Stimulated activated CD4-positive, alpha-beta T cell treated with anti-CD3 and anti-CD28 coated beads, Interleukin-4, amount 100 ng/mL, for 48 hours (primary cell): ENCODE data around the gene FKBP8.
A peak's percentile ranks its signal among the peaks of the same experiment; 100 is the strongest.
"Not testable (repeated sequence)": the region's sequence is repeated elsewhere in the genome, so short reads cannot be mapped to it uniquely, and the experiment has no call there.

ENCODE experiments used
- DNase-seq, 2 donors: peaks; one replicate each; pipeline ENCODE4 v3.0.0-alpha.2; 2020; ENCODE audit warnings: low read depth in 2 of 2

The FKBP8 gene

GRCh38 chr19:18558604-18559003 lies 15.2 kb upstream of the FKBP8 start:
- DNase-seq = no peak

DNA sequence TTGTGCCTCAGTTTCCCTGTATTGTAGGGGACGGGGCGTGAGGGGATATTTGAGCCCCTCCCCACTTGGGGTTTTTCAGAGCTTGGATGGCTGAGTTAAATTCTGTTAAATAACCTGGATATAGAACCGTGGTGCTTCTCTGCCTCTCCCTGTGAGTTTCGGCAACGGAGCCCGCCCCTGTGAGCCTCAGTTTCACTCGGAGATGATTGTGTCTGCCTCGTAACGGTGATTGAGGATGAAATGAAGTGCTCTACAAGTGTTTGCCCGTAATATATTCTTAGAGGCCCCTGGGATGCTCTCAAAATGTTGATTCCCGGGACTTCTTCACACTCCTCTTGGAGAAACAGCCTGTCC lies 14.8 kb upstream of the FKBP8 start:
- no peak for DNase-seq

- DNase-seq = peak; percentile 94 to 99
Measured at GRCh38 chr19:18557411-18558201, 14.2 kb upstream of the FKBP8 start, which contains the start of gene KXD1. Gene KXD1 (plus strand): TSS chr19:18557870. CDS start chr19:18562057, 4,187 bp downstream.

DNA sequence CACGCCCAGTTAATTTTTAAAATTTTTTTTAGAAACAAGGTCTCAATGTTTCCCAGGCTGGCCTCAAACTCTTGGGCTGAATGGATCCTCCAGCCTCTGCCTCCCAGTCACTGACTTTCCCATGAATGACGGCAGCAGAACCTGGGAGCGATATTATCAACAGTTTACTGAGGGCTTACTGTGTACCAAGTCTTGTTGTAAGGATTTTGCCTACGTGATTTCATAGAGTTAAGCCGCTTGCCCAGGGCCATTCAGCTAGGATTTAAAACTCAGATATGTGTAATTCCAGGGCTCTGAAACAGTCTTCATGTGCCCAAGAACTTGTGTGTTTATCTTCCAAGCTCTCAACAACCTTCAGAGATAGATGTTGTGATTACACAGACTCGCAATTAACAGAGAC lies 8.3 kb upstream of the FKBP8 start:
- DNase-seq = no peak

DNA sequence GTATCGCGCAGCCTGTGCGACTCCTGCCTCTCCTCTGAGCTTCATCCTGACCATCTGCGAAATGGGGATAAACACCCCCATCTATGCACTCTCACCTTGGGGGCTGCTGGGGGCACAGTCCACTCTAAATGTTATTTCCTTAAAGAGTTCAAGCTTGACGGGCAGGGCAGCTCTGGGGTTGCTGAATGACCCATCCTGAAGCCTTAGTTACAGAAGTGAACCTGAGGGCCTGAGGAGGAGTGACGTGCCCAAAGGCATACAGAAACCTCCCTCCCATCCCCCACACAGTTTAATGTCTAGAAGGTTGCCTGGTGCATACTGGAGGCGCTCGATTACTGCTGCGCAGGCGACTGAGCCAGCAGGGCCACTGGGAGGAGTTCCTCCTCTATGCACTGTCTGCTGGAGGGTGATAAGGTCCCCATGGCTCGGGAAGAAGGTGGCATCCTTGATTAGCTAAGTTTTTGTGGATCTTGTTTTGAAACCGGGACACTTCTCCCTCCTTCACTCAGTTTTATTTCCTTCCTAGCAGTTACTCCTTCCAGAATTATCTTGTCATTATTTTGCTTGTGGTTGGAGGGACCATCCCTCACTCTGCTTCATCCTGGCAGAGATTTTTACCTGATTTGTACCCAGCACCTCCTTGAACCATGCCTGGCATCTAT lies 572 bp upstream of the FKBP8 start:
- peak; percentile 67 to 77 for DNase-seq

DNA sequence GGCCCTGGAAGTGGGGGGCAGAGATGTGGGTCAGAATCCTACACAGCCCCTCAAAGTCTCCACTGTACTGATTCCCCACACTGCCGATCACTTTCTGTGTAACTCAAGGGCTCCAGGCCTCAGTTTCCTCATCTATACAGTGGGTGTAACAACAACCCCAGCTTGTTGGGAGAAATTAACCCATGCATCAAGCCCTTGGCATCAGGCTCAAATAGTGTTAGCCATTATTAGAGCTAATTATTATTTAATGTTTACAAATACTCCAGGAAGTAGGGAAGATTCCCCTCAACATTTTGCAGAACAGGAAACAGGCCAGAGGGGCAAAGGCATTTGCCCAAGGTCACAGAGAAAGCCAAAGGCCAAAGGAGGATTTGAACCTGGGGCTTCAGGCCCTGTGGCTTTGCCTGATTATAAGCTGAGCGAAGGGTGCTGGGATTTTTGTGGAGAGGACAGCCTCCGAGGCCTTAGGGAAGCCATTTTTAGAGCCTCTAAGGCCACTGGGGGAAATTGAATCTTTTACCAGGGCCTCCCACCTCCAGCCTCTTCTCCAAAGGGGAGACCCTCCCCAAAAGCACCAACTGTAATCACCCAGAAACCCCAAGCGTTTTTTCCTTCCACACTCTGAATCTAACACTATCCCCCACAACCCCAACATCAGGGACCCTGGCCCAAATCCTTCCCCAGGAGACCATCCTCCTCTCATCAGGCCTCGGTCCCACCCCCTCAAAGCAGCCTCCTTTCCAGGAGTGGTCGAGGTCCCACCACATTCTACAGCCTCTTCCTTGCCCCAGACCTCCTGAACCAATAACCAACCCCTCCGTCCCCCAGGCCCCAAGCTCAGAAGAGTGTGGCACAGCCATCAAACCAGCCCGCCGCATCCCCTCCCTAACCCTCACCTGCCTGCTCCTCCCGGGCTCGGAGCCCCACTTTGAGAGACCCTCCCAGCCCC lies 1.1 kb downstream of the FKBP8 start:
- no peak for DNase-seq

- DNase-seq = peak in 1 of 2 donors; percentile 13
Measured at GRCh38 chr19:18541258-18541991, 1.9 kb downstream of the FKBP8 start.

DNA sequence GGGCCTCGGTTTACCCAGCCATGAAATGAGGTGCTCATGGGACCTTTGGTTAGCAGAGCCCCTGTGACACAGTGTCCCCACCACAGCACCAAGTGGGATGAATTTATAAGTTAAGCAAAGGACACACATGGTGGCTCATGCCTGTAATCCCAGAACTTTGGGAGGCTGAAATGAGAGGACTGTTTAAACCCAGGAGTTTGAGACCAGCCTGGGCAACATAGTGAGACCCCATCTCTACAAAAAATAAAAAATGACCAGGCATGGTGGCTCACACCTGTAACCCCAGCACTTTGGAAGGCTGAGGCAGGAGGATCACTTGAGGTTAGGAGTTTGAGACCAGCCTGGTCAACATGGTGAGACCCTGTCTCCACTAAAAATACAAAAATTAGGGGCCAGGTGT lies 3.2 kb downstream of the FKBP8 start:
- DNase-seq = not testable (repeated sequence)

DNA sequence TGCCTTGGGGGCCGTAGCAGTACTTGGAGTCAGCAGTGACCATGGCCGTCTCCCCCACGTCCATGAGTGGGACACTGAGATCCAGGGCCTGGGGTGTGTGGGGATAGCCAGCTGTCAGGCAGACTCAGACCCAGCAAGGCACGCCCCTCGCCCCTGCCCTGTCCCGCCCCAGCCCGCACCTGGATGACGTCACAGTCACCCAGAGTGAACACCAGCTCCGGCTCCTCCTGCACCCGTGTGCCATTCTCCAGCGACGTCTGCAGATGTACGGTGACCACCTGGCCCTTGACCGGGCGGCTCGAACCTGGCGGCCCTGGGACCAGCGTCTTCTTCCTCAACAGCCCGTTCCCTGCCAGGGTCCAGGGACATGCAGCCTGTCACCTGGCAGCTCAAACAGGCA lies 4.0 kb downstream of the FKBP8 start:
- no peak for DNase-seq

DNA sequence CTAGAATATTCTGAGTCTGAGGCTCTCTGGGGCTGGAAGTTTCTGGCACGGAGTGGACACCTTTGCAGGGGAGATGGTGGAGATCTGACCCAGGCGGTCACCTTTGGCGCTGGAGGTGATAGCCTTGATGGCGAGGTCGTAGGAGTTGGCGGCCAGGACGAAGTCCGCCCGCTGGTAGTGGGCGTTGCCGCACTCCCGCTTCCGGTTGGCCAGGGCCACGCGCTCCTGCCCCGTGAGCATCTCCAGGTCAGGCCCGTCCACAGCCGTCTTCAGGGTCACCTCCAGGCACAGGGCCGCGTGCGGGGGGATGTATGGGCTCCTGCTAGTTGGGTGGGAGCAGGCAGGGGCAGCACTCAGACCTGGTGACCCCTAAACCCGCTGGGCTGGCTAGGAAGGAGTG lies 5.3 kb downstream of the FKBP8 start:
- no peak for DNase-seq

GRCh38 chr19:18537431-18537830 lies 5.9 kb downstream of the FKBP8 start:
- DNase-seq = no peak

DNA sequence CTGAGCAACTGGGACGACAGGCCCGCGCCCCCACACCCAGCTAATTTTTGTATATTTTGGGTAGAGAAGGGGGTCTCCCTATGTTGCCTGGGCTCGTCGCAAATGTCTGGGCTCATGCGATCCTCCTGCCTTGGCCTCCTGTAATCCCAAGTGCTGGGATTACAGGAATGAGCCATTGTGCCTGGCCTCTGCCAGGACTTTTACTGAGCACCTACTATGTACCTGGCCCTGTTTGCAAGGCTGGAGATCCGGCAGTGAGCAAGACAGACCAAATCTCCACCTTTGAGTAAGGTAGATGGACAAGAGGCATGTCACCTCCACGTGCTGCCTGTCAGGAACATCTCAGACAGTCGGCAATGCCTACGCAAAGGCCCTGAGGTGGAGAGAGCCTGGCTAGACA lies 6.9 kb downstream of the FKBP8 start:
- no peak for DNase-seq

GRCh38 chr19:18533058-18533457 lies 10.3 kb downstream of the FKBP8 start:
- DNase-seq = no peak

DNA sequence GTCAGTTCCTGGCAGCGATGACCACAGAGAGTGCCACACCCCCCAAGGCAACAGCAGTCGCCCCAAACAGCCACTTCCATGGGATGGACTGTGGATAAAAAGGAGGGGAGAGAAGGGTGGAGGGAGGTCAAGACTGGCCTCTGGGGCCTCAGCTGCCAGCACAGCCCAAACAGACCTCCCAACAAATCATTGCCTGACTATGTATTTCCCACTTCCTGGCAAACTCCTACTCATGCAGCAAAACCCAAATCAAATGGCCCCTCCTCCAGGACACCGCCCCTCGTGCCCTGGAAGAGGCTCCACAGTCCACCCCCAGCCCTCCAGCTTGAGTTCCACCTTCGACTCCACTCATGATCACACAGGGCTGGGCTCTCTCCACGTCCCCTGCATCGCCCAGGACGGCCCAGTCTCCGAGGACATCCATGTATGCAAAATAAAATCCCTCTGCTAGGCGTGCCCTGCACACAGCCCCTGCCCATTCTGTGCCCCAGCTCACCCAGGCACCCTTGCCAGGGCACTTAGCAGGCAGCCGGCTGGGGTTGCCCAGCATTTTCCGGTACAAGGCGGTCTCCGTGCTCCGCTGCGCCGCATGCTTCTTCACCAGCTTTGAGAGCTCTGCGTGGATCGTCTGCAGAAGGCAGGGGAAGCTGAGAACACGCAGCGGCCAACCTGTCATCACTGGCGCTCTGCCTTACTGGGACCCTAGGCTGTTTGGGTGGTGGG lies 11.0 kb downstream of the FKBP8 start:
- no peak for DNase-seq

- DNase-seq = no peak
Measured at GRCh38 chr19:18531485-18531884, 11.9 kb downstream of the FKBP8 start.

DNA sequence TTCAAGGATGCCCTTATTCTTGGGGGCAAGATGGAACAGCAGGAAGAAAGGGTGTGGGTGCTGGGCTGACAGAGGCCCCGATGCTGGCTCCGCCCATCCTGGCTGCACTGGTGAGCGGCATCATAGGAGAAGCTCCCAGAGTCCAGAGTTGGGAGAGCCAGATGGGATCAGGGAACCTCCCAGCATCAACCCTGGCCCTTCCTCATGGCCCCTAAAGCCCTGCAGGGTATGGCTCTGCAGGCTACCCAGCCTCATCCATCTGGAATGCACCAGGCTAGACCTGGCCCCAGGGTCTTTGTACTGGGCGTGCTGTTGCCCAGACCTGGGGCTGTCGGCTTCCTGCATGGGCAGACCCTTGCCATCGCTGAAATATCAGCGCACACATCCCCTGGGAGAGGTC lies 13.6 kb downstream of the FKBP8 start:
- no peak for DNase-seq

DNA sequence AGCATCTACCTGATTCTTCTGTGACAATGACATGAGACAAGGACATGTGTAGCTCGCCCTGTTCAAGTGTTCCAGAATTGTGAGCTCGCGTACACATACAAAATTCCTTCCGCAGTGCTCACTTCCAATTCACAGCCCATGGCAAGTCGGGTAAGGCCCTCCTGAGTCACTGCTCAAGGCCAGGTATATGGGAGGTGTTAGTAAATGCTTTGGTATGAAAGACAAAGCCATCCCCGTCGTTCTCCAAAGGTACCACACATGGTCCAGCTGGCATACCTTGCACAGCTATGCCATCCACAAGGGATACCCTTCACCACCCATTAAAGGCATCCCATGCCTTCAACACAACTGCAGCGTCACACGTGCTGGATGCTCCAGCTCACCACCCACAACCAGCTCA lies 17.1 kb downstream of the FKBP8 start:
- DNase-seq = no peak

GRCh38 chr19:18523841-18524240 lies 19.5 kb downstream of the FKBP8 start:
- DNase-seq = no peak

- not testable (repeated sequence) for DNase-seq
Measured at GRCh38 chr19:18522862-18523440, 20.4 kb downstream of the FKBP8 start.

DNA sequence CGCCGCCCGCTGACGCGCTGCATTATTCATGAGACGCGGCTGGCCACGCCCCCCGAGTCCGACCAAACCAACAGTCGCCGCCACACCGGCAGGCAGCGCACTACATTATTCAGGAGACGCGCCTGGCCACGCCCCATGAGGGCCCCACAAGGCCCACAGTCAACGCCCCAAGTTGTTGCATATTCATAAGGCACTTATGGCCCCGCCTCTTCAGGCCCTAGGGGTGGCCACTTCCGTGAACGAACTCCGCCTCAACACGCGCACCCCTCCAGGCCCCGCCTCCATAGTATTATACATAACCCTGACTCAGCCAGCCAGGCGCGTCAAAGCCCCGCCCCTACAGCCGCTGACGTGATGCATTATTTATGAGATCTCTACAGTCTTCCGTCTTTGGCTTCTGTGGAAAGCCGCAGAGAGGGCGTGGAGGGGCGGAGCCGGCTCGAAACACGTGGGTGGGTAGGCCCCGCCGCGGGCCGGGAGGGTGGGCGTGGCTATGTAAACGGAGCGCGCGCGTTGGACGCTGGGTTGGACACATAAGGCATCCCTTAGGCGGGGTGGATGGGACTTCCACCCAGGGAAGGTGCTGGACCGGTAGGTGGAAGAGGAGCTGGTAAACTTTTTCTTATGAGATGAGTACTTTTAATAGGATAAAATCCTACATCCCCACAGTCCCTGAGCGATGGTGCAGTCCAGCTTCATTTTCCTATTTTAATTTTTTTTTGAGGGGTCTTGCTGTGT lies 21.1 kb downstream of the FKBP8 start:
- DNase-seq = peak; percentile 100
